WTC11 (cell line): ENCODE data around the gene ITGA2B. TPM values are rescaled to one million over a fixed set of nuclear protein-coding genes. Genes with fewer than 3 reads are reported as not detected.

Experiments used
- ATAC-seq: fragments of 200-7000 bp; cut with Tn5 transposase; 2 replicates; pipeline ENCODE4 v1.10.0; 2021; ENCODE audit warnings: mild to moderate bottlenecking, moderate library complexity
- CTCF ChIA-PET: fragments of 300-600 bp; sonication (Branson Sonifier 250); formaldehyde crosslinking; loops from one replicate; lab custom pipeline; 2021; ENCODE audit warnings: antibody characterized with exemption; lab: Charles Lee
- POLR2A ChIA-PET: fragments of 350-600 bp; sonication (Branson Sonifier 250); formaldehyde crosslinking; loops from one replicate; lab custom pipeline; 2021; ENCODE audit warnings: antibody characterized with exemption; lab: Charles Lee
- DNase-seq: peaks from one replicate; pipeline ENCODE4 v3.0.0; 2021; ENCODE audit warnings: low spot score
- H3K27ac Mint-ChIP-seq: 2 replicates; pipeline ENCODE4 v1.8.0; 2021; ENCODE audit warnings: mixed read lengths
- H3K27me3 Mint-ChIP-seq: 2 replicates; pipeline ENCODE4 v1.8.0; 2021; ENCODE audit warnings: low read depth, mild to moderate bottlenecking, moderate library complexity, mixed read lengths
- H3K36me3 Mint-ChIP-seq: 2 replicates; pipeline ENCODE4 v1.8.0; 2021; ENCODE audit warnings: mixed read lengths
- H3K4me1 Mint-ChIP-seq: 2 replicates; pipeline ENCODE4 v1.8.0; 2022; ENCODE audit warnings: mixed read lengths
- H3K4me3 Mint-ChIP-seq: 2 replicates; pipeline ENCODE4 v1.8.0; 2021; ENCODE audit warnings: mild to moderate bottlenecking, moderate library complexity, mixed read lengths
- H3K9me3 Mint-ChIP-seq: 2 replicates; pipeline ENCODE4 v1.8.0; 2021; ENCODE audit warnings: mixed read lengths
- AFF4 ChIP-seq: sonication (generic); formaldehyde crosslinking; IDR thresholded peaks from 2 replicates; pipeline ENCODE4 v1.8.1; 2023; ENCODE audit warnings: mild to moderate bottlenecking, missing genetic modification reagents, borderline replicate concordance
- AR ChIP-seq: fragments of 250-450 bp; sonication (Bioruptor Pico); IDR thresholded peaks from 2 replicates; pipeline ENCODE4 v1.9.0; 2021; ENCODE audit warnings: mild to moderate bottlenecking
- ATF6 ChIP-seq: sonication (generic); formaldehyde crosslinking; IDR thresholded peaks from 2 replicates; pipeline ENCODE4 v1.8.1; 2023; ENCODE audit warnings: mild to moderate bottlenecking, missing genetic modification reagents
- CTCF ChIP-seq: fragments of 200-600 bp; IDR thresholded peaks from 2 replicates; pipeline ENCODE4 v1.8.0; 2022; ENCODE audit warnings: antibody characterized with exemption
- ERG ChIP-seq: fragments of 250-450 bp; sonication (Bioruptor Pico); IDR thresholded peaks from 2 replicates; pipeline ENCODE4 v1.8.0; 2021; ENCODE audit warnings: mild to moderate bottlenecking
- ESRRA ChIP-seq: sonication (generic); formaldehyde crosslinking; IDR thresholded peaks from 2 replicates; pipeline ENCODE4 v1.8.1; 2022; ENCODE audit warnings: mild to moderate bottlenecking, missing genetic modification reagents, borderline replicate concordance
- MLX ChIP-seq: sonication (generic); formaldehyde crosslinking; IDR thresholded peaks from 2 replicates; pipeline ENCODE4 v1.8.1; 2023; ENCODE audit warnings: mild to moderate bottlenecking, missing genetic modification reagents, moderate library complexity
- NFATC4 ChIP-seq: fragments of 250-450 bp; sonication (Bioruptor Pico); IDR thresholded peaks from 2 replicates; pipeline ENCODE4 v1.9.0; 2021; ENCODE audit warnings: mild to moderate bottlenecking
- PRRX2 ChIP-seq: fragments of 250-450 bp; sonication (Bioruptor Pico); IDR thresholded peaks from 2 replicates; pipeline ENCODE4 v1.8.0; 2021; ENCODE audit warnings: mild to moderate bottlenecking
- RELA ChIP-seq: sonication (generic); formaldehyde crosslinking; IDR thresholded peaks from 2 replicates; pipeline ENCODE4 v1.8.1; 2022; ENCODE audit warnings: missing genetic modification reagents, mild to moderate bottlenecking, borderline replicate concordance
- RORB ChIP-seq: fragments of 250-450 bp; sonication (Bioruptor Pico); IDR thresholded peaks from 2 replicates; pipeline ENCODE4 v1.9.0; 2021; ENCODE audit warnings: mild to moderate bottlenecking
- SP1 ChIP-seq: sonication (generic); formaldehyde crosslinking; conservative IDR thresholded peaks from 2 replicates; pipeline ENCODE4 v1.8.1; 2022; ENCODE audit warnings: missing genetic modification reagents
- STAT6 ChIP-seq: sonication (generic); formaldehyde crosslinking; conservative IDR thresholded peaks from 2 replicates; pipeline ENCODE4 v1.8.1; 2023; ENCODE audit warnings: mild to moderate bottlenecking, low read depth, missing genetic modification reagents, moderate library complexity
- TP53 ChIP-seq: sonication (generic); formaldehyde crosslinking; IDR thresholded peaks from 2 replicates; pipeline ENCODE4 v1.8.1; 2023; ENCODE audit warnings: mild to moderate bottlenecking, missing genetic modification reagents
- ZNF317 ChIP-seq: sonication (generic); formaldehyde crosslinking; IDR thresholded peaks from 2 replicates; pipeline ENCODE4 v1.8.1; 2023; ENCODE audit warnings: low read depth, mild to moderate bottlenecking, moderate library complexity, missing genetic modification reagents, borderline replicate concordance
- ZSCAN18 ChIP-seq: fragments of 250-450 bp; sonication (Bioruptor Pico); IDR thresholded peaks from 2 replicates; pipeline ENCODE4 v2.1.2; 2022; ENCODE audit warnings: mild to moderate bottlenecking, moderate library complexity
- total RNA-seq: library from RNA; stranded (reverse); gene quantifications from 3 replicates; pipeline ENCODE4 v1.2.3, GENCODE V29; 2021

ITGA2B gene
- total RNA-seq, 1 experiment from 2014 or later: 21.5 TPM

GRCh38 chr17:44389723-44390202, 314 bp upstream of the ITGA2B start:
- peaks cover 27% of the 10 kb centered on the region for H3K27me3 Mint-ChIP-seq
- H3K9me3 Mint-ChIP-seq: no peaks in the 10 kb centered on the region
- CTCF ChIA-PET: interaction anchor here (1.5 to 2.0 kb wide), 3 partner anchors 14 to 134 kb away, joined by 5 to 8 read pairs (median 7); no protein-coding TSS in a partner anchor
- TF ChIP-seq RELA (CRISPR knock-in tag): no peak
- no peak for TF ChIP-seq ERG (CRISPR knock-in tag)
- TF ChIP-seq ATF6 (CRISPR knock-in tag): no peak
- TF ChIP-seq AFF4: no peak
- TF ChIP-seq ZNF317 (CRISPR knock-in tag): no peak
- no peak for TF ChIP-seq PRRX2 (CRISPR knock-in tag)
- no peak for TF ChIP-seq ZSCAN18 (CRISPR knock-in tag)
- no peaks in the 10 kb centered on the region for H3K36me3 Mint-ChIP-seq
- POLR2A ChIA-PET: interaction anchor here (0.6 kb wide), 1 partner anchor 193 kb away, joined by 4 read pairs; no protein-coding TSS in a partner anchor
- ATAC-seq (no peak), DNase-seq (no peak)
- peaks cover 21% of the 10 kb centered on the region for H3K4me1 Mint-ChIP-seq
- H3K27ac Mint-ChIP-seq: no peak overlapping the region
- H3K4me3 Mint-ChIP-seq: no peak overlapping the region

- H3K27me3 Mint-ChIP-seq: peaks cover 47% of the 10 kb centered on the region
- DNase-seq (no peak), ATAC-seq (no peak)
- no peaks in the 10 kb centered on the region for H3K9me3 Mint-ChIP-seq
- no peak overlapping the region for H3K4me3 Mint-ChIP-seq
- no peaks in the 10 kb centered on the region for H3K36me3 Mint-ChIP-seq
- H3K27ac Mint-ChIP-seq: no peak overlapping the region
- peaks cover 17% of the 10 kb centered on the region for H3K4me1 Mint-ChIP-seq
- ChIA-PET CTCF (interaction anchor here (0.6 to 3.1 kb wide), 3 partner anchors 33 to 129 kb away, joined by 3 to 33 read pairs (median 5); no protein-coding TSS in a partner anchor), POLR2A (no interaction called here)
- TF ChIP-seq ESRRA (no peak), CTCF (no peak), MLX (CRISPR knock-in tag) (no peak), AR (CRISPR knock-in tag) (no peak), NFATC4 (CRISPR knock-in tag) (no peak), RORB (CRISPR knock-in tag) (no peak), TP53 (CRISPR knock-in tag) (no peak), STAT6 (CRISPR knock-in tag) (no peak), SP1 (CRISPR knock-in tag) (no peak)
These were observed 1.6 kb downstream of the ITGA2B start for GRCh38 chr17:44387804-44388203.
